Epidermal melanocyte (primary cell): ENCODE results near the gene GPD1L.
"Not testable (repeated sequence)": the region's sequence is repeated elsewhere in the genome, so short reads cannot be mapped to it uniquely, and the experiment has no call there.

Source experiments
- DNase-seq: peaks from one replicate; pipeline ENCODE4 v3.0.0; 2011; ENCODE audit warnings: low spot score; ENCODE audit not compliant: insufficient read length

GPD1L gene

GRCh38 chr3:32180141-32180784 lies 73.8 kb downstream of the GPD1L start:
- no peak for DNase-seq

- no peak for DNase-seq
Measured at GRCh38 chr3:32181365-32181764, 74.9 kb downstream of the GPD1L start.

DNA sequence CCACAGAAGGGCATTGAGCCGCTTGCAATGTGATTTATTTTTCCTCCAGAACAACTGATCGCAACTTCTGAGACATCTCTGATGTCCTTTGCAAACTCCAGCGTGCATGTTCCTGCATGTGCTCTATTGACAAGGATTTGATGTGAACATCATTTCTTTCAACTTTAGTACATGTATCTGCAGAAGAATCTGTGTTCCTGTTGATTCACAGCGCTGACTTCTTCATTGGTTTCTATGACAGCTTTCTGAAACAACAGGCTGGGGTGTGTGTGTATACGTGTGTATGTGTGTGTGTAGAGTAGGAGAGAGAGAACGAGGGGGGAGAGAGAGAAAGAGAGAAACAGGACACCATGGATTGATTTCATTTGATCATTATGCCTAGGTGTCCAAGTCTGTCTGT lies 75.4 kb downstream of the GPD1L start:
- DNase-seq: no peak

DNA sequence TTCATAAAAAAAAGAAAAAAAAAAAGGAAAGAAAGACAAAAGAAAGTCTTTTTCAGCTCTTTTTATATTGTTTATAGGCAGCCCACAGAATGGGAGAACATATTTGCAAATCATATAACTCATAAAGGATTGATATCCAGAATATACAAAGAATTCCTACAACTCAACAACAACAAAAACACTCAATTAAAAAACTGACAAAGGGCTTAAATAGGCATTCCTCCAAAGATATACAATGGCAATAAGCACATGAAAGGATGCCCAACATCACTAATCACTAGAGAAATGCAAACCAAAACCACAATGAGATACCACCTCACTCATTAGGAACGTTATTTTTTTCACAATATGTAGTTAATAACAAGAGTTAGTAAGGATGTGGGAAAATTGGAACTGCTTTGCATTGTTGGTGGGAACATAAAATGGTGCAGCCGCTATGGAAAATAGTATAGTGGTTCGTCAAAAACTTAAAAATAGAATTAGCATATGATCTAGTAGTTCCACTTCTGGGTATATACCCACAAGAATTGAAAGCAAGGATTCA lies 77.8 kb downstream of the GPD1L start:
- DNase-seq: no peak

GRCh38 chr3:32186097-32186496 lies 79.7 kb downstream of the GPD1L start:
- no peak for DNase-seq

DNA sequence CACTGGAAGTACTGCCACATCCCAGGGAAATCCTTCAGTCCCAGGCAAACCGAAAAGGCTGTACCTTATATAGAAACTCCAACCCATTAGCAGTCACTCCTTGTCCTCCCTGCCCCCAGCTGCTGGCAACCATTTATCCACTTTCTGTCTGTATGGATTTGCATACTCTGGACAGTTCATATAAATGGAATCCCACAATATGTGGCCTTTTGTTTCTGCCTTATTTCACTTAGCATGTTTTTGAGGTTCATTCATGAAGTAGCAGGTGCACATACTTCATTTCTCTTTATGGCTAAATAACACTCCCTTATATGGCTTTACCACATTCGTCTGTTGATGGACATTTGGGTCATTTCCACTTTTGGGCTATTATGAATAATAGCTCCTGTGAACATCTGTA lies 80.5 kb downstream of the GPD1L start:
- no peak for DNase-seq

DNA sequence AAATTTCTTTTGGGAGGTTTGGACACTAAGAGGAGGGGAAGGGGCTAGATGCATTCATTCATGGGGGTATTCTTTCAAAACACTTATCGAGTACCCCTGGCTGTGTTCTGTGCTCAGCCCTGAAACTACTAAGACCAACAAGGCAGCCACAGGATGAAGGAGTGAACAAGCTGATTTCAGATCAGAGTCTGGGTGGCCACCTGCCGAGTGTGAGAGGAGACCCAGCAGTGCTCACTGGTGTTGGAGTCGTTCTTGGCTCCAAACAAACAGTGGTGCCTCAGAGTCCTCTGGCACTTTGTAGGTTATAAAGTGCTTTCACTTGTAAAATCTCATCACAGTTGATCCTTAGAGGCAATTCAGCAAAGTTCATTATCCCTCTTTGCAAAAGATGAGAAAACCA lies 83.3 kb downstream of the GPD1L start:
- no peak for DNase-seq

DNA sequence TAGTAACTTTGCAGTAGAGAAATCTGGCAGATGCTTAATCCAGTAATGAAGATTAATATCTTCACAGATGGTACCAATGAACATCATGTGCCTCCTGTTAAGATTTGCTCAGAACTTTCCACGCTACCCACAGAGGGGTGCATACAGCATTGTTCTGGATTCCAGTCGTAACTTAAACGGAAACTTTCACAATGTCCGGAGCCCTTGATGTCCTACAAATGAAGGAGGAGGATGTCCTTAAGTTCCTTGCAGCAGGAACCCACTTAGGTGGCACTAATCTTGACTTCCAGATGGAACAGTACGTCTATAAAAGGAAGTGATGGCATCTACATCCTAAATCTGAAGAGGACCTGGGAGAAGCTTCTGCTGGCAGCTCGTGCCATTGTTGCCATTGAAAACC lies 84.1 kb downstream of the GPD1L start:
- DNase-seq: not testable (repeated sequence)

DNA sequence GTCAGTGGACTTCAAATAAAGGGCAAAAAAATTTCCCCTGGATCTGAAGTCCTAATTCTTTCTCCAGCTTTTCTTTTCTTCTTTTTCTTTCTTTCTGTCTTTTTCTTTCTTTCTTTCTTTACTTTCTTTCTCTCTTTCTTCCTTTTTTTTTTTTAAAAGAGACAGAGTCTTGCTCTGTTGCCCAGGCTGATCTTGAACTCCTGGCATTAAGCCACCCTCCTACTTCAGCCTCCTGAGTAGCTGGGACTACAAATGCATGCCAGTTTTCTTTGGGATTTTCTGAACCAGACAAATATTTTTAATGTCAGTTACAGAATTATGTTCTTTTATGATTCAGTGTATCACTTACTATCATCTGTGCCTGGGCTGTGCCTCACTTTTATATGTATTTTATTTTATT lies 86.7 kb downstream of the GPD1L start:
- no peak for DNase-seq

DNA sequence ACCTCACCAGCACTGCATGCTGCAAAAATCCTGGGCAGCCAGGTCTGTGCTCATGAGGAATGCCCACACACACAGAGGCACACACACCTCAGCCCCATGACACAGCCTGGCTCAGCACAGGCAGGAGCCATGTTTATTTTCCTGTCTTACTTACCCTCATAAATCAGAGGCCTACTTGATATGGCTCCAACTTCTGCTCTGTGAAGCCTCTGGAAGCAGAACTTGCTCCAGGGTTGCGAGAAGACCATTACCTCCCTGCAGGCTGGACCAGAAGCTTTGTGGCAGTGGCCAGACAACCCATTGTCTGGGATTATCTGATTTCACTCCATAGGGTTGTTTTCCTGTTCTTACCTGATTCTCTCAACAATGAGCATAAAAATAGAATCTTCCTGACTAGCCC lies 88.2 kb downstream of the GPD1L start:
- no peak for DNase-seq

DNA sequence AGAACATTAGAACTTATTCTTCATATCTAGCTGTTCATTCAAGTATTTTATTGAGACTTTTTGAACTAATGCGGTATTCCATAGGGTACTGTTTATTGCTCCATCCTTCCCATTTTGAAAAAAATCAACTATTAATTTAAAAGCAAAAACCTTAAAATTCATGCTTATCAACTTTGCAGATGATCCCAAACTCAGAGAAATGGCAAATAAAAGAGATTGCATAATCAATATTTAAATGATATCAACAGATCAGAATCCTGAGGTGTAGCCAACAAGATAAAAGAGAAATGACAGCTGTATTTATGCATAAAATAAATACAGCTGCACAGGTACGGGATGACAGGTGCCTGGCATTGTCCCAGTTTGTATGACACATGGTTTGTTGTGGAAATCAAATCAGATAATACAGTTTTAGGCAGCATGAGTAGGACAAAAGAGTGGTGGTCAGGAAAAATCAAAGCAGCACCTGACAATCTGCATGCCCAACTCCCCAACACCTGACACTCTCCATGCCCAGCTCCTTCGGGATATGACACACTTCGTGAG lies 89.6 kb downstream of the GPD1L start:
- no peak for DNase-seq

DNA sequence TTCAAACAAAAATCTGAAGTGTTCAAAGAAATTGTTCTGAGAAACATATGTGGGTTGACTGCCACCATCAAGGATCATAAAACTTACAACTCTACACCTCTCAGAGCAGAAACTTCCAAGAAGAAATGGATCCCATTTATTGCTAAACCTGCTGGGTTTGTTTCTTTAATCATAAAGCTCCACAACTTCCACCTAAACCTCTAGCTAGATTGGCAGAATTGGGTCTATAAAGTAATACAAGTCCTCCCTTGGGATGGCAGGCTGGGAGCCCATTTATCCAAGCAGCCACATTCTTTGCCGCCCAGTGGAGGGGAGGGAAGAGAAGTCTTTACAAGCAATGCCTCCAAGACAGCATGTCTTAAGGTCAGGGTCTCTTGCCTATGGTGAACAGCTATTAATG lies 91.6 kb downstream of the GPD1L start:
- DNase-seq: no peak

GRCh38 chr3:32198714-32199113 lies 92.3 kb downstream of the GPD1L start:
- no peak for DNase-seq

GRCh38 chr3:32200490-32200889 lies 94.1 kb downstream of the GPD1L start:
- no peak for DNase-seq

DNA sequence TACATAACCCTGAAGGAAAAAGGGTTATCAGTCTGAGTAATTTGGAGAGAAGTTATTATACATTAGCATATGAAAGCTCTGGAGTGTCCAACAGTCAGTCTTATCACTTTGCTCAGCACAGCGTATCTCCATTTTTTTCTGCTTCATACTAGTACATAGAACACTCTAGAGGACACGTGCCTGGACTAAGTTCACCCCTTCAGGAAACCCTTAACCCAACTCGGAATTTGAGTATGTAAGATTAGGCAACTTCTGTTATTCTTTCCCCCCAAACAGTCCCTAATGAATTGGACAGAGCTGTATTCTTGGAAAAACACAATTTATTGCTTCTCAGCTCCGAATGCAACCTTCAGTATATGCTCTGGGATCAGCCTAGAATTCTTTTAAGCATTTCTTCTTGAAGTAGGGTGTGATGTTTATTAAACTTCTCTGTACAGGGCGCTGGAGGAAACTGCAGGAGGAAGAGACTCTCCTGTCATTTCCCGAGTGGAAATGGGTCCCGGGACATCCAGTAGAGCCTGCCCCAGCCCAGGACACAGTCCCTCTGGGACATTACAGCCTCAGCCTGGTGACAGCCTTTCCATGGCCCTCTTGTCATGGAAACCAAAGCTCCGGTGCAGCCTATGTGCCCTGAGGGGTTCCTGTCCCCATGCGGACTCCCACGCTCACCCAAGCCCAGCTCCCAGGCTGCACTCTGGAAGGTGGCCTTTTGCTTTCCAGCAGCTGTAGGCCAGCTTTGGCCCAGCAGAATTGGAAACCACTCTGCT lies 94.8 kb downstream of the GPD1L start:
- DNase-seq: no peak

GRCh38 chr3:32202496-32202895 lies 96.1 kb downstream of the GPD1L start:
- DNase-seq: no peak

- DNase-seq: no peak
Measured at GRCh38 chr3:32203854-32204253, 97.4 kb downstream of the GPD1L start.

DNA sequence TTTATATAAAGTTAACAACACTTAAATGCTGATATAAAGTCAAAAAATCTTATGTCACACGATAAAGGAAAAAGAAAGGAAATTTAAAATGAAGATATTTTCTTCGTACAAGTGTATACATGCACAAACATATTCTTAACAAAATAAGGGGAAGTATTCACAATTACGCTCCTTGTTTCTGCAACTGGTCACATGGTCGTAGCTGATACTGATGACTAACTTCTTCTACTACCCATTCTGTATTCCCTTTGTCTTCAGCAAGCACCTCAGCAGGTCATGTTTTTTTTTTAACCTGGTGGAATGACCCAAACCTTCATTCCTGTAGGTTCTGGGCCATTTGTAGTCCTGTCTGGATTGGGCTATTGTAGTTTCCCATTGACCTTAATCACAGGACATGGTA lies 102.0 kb downstream of the GPD1L start:
- DNase-seq: no peak

DNA sequence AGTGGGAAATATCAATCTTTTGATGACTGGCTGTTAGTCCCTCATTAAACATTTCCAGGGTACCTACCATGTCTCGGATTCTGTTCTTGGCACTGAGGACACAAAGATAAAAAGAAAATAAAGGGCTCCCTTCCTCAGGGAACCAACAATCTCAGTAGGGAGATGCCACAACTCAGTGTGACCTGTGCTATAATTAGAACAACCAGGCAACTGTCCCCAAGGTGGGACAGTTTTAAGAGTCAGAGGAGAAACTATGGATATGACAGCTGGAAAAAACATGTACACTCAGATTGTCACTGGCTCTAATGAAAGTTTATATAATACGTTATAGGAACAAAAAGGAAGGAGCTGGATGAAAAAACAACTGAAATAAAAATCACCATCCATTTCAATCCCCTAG lies 108.8 kb downstream of the GPD1L start:
- DNase-seq: no peak

DNA sequence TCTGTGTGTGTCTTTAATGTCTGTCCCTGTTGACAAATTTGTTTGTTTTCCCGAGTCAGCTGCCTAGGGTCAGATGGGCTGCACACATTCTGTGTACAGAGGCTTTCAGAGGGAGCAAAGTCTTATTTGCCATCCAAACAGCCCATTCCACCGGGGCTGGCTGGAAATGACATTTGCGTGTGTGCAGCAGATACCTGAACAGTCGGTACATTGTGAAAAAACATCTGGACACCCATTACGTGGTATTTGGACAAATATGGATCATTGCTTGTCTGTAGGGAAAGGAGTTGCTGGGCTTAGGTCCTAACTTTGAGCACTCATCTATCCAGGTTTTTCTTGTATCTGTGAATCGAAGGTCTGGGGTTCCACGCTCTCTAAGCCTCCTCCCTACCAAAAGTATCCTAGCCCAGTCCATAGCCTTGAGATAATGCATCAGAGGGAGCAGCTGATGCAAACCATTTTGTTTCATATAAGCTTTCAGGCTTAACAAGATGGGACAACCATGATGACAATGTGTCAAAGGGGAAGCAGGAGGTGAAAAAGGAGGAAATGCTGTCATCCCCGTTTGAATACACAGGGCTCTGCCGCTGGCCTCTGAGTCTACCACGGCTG lies 109.9 kb downstream of the GPD1L start:
- DNase-seq: no peak

- DNase-seq: no peak
Measured at GRCh38 chr3:32217339-32217738, 110.9 kb downstream of the GPD1L start.
